ENCODE data around the gene NRAS.
A peak's percentile ranks its signal among the peaks of the same experiment; 100 is the strongest.

Gene NRAS

GRCh38 chr1:114677691-114678090, 38.9 kb downstream of the NRAS start:
- no peak for DNase-seq (ENCODE audit: low spot score)

- no peak for DNase-seq (ENCODE audit: low spot score)
Measured at GRCh38 chr1:114676115-114676514, 40.5 kb downstream of the NRAS start.

GRCh38 chr1:114671939-114672275, 44.7 kb downstream of the NRAS start:
- no peak for DNase-seq (ENCODE audit: low spot score)

- no peak for DNase-seq (ENCODE audit: low spot score)
Measured at GRCh38 chr1:114671011-114671938, 45.3 kb downstream of the NRAS start.

GRCh38 chr1:114670083-114671010, 46.2 kb downstream of the NRAS start:
- DNase-seq (ENCODE audit: low spot score) = peak; percentile 98

GRCh38 chr1:114669562-114670082, 46.9 kb downstream of the NRAS start, which contains the start of gene DENND2C:
Gene DENND2C, minus strand, starts transcription at chr1:114670049. Its CDS starts 44,065 bp downstream, at chr1:114625984.
- no peak for DNase-seq (ENCODE audit: low spot score)

- peak; percentile 49 for DNase-seq (ENCODE audit: low spot score)
Measured at GRCh38 chr1:114668784-114669561, 47.6 kb downstream of the NRAS start.

GRCh38 chr1:114668373-114668772, 48.2 kb downstream of the NRAS start:
- DNase-seq (ENCODE audit: low spot score) = no peak

- DNase-seq (ENCODE audit: low spot score) = no peak
Measured at GRCh38 chr1:114666954-114667353, 49.6 kb downstream of the NRAS start.

GRCh38 chr1:114660238-114660637, 56.3 kb downstream of the NRAS start:
- DNase-seq (ENCODE audit: low spot score) = no peak

All from AG20443 (cell line).